ENCODE results near the gene CMTM7. TPM values are rescaled to one million over a fixed set of nuclear protein-coding genes. Genes with fewer than 3 reads are reported as not detected.

Gene CMTM7
- total RNA-seq, 1 experiment from 2014 or later, result 12.3 TPM

GRCh38 chr3:32481791-32482631 lies 90.4 kb downstream of the CMTM7 start:
- DNase-seq (ENCODE audit: extremely low read depth, low read depth), result no peak

DNA sequence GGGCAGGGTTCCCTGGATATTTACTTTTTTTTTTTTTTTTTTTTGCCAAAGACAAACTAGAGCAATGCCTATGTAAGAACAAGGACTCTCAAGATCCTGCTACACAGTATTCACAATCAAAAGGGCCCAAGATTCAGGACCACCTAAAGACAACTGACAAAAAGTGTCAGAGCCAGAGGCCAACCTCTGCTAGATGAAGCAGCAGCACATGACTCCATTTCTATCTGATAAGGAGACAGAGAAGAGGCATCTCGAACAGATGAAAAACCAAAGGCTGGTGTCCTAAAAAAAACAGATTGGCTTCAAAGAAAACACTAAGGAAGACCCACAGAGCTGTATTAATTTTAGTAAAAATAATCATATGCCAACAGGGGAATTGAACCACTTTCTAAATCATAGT lies 91.0 kb downstream of the CMTM7 start:
- DNase-seq (ENCODE audit: extremely low read depth, low read depth), result no peak

- no peak for DNase-seq (ENCODE audit: extremely low read depth, low read depth)
Observed at GRCh38 chr3:32483772-32484171, 92.1 kb downstream of the CMTM7 start.

GRCh38 chr3:32484436-32484835 lies 92.8 kb downstream of the CMTM7 start:
- DNase-seq (ENCODE audit: extremely low read depth, low read depth), result no peak

DNA sequence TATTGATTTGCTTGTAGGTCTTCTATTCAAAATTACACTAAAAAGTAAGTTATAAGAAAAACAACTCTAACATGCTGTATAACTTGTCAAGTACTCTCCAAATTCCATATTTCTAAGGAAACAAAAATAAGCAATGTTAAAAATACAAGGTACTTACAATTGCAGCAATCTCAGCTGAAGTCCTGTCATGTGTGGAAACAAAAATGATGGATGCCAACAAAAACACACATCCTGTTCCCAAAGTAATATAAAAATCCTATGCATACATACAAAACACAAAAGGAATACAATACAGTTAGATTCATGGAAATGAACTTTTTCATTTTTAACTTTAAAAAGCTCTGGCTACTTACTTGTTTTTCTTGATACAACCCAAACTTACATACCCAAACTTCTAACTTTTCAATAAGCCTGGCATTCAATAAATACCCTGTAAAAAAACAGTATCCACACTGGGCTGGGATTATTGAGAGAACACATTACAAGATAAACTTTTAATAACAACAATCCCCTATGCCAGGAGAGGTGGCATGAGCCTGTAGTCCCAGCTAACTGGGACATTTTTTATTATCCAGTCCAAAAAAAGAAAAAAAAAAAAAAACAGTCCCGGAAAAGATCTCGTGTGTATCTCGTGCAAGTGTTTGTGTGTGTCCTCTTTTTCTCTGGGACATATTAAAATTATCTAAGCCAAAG lies 96.3 kb downstream of the CMTM7 start:
- no peak for DNase-seq (ENCODE audit: extremely low read depth, low read depth)

DNA sequence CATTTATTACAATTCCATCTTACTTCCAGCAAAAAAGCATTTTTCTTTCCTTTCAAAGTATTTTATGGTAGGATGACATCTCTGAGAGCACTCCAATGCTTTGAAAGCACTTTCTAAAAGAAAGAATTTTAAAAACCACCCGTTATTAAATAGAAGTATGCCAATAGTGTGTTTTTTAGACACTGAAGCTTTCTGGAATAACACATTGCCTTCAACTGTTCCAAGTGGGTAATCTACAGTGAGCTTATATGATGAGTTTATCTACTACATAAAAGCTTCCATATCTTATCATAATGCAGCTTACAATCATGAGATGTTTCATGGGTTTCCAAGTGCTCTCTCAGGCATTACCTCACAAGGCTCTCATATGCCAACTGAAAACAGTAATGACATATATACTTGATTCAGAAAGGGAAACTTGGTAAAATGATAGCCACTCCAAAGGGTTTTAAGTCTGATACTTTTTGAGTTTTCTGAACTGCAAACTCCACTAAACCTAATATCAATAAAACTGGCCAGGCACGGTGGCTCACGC lies 96.9 kb downstream of the CMTM7 start:
- DNase-seq (ENCODE audit: extremely low read depth, low read depth), result no peak

GRCh38 chr3:32492684-32493436 lies 101.2 kb downstream of the CMTM7 start:
- no peak for DNase-seq (ENCODE audit: extremely low read depth, low read depth)

DNA sequence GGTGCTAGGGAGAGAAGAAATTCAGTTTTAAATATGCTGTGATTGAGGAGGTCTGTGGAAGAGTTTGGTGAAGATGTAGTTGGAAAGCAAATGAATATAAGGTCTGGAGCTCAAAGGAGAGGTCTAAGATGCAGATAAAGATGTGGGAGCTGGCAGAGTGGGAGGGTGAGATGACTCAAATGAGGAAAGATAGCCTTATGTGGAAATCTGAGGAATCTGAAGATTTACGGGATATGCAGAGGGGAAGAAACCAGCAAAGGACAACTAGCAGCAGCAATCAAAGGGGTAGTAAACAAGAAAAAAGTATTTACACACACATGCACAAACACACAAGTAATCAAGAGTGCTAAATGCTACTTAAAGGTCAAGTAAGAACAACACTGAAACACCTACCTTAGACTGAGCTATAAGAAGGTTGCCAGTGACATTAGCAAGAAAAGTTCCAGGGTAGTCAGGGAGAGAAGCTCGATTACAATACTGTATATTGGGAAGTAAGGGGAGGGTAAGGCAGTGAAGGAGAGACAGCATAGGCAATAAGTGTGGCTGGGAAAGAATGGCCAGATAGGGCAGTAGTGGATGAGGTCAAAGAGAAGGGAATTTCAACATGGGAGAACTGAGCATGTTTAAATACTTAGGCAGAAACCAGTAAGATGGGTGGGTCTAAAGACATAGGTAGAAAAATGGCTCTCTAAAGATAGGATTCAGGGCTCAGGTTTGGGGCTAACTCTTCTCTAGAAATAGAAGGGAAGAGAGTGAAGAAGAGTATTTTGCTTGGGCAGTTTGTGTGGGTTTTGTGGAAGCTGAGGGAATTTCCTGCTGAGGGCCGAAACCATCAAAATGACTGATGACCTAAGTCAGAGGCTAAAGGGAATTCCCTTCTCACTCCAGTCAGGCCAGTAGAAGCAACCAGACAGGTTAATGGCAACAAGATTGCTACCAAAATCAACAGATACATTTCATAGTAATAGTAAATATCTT lies 102.1 kb downstream of the CMTM7 start:
- no peak for DNase-seq (ENCODE audit: extremely low read depth, low read depth)

DNA sequence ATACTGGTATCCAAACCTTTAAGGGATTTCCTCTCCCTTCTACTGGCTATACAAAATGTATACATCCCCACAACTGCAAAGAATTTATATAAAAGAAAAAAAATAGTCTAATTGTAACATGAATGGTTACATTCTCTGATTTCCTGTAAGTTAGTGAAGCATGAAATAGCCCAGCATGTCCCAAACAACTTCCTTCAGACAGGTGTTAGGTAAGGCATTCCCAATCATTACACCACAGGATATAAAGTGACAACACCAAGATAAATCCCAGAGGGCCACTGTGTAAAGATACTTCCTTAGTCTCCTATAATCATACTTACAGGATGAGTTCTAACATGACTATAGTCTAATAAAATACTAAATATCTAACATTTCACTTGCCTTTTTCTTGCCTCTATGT lies 103.4 kb downstream of the CMTM7 start:
- DNase-seq (ENCODE audit: extremely low read depth, low read depth), result no peak

- no peak for DNase-seq (ENCODE audit: extremely low read depth, low read depth)
Observed at GRCh38 chr3:32495609-32496008, 104.0 kb downstream of the CMTM7 start.

- no peak for DNase-seq (ENCODE audit: extremely low read depth, low read depth)
Observed at GRCh38 chr3:32498252-32498651, 106.6 kb downstream of the CMTM7 start.

DNA sequence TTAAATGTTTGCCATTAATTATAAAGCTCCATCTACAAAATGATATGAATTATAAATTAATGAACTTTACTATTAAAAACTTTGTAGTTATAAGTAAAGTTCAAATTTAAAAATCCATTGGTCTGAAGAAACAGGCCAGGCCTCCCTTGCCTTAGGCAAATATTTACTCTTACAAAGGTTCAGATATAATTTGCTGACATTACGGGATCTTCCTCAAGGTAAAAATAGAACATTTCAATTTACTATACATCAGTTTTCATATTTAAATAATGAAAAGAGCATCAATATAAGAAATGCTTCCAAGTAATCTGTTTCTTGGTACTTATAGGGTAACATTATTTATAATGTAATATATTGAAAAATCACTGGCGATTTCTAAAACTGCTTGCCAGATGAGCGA lies 107.3 kb downstream of the CMTM7 start:
- DNase-seq (ENCODE audit: extremely low read depth, low read depth), result no peak

DNA sequence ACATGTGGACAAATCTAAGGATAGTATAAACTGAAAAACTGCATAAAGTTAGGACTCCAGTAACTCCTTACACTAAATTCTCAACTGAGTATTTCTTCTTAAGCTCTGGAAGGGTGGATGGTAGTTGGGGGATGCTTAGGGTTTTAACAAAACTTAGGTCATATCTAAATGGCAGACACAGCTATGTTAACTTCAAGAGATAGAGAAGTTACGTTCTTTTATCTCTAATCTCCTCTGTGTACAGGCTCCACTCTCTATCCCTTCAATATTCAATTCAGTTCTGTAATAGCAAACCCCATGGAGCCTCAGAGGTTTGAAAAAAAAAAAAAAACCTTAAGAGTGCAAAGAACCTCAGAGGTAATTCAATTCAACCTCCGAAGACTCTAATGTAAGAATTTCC lies 107.9 kb downstream of the CMTM7 start:
- no peak for DNase-seq (ENCODE audit: extremely low read depth, low read depth)

GRCh38 chr3:32500231-32500630 lies 108.6 kb downstream of the CMTM7 start:
- DNase-seq (ENCODE audit: extremely low read depth, low read depth), result no peak

- no peak for DNase-seq (ENCODE audit: extremely low read depth, low read depth)
Observed at GRCh38 chr3:32500880-32501782, 109.5 kb downstream of the CMTM7 start.

DNA sequence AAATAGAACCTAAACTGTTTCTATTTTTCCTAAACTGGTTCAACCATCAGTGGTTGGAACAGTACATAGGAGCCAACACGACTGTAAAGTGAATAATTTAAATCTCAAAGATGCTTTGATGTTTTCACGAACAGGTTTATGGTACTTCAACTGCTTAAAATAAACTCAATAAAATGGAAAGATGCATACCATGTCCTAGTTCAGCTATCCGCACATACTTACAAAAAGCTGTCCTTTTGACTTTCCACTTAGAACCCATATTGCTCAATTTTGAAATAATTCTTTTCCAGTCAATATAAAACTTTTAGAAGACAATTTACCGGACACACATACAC lies 110.1 kb downstream of the CMTM7 start:
- no peak for DNase-seq (ENCODE audit: extremely low read depth, low read depth)

- DNase-seq (ENCODE audit: extremely low read depth, low read depth), result peak; percentile 70
Observed at GRCh38 chr3:32502118-32502945, 110.7 kb downstream of the CMTM7 start, which contains the start of gene CMTM6. Gene CMTM6 (minus strand): TSS chr3:32502852. CDS start chr3:32502745, 107 bp downstream.

- DNase-seq (ENCODE audit: extremely low read depth, low read depth), result no peak
Observed at GRCh38 chr3:32502946-32503286, 111.3 kb downstream of the CMTM7 start.

Data from NCI-H460 (cell line).